T-helper 1 cell treated with Interleukin-12 subunit alpha and Interleukin-12 subunit beta and Interleukin-4 antibody, amounts not matched to agents 30 μg/mL and 1 μg/mL, for 36 hours (primary cell): ENCODE measurements around the gene TARP.
"Not testable (repeated sequence)": the region's sequence is repeated elsewhere in the genome, so short reads cannot be mapped to it uniquely, and the experiment has no call there.

Experiments used
- H3K27ac Mint-ChIP-seq: one replicate; pipeline ENCODE4 v1.8.0; 2021; ENCODE audit warnings: mild to moderate bottlenecking, mixed read lengths
- H3K27me3 Mint-ChIP-seq: one replicate; pipeline ENCODE4 v1.8.0; 2021; ENCODE audit warnings: low read depth, mixed read lengths
- H3K36me3 Mint-ChIP-seq: one replicate; pipeline ENCODE4 v1.8.0; 2021; ENCODE audit warnings: low read depth, mixed read lengths
- H3K4me1 Mint-ChIP-seq: one replicate; pipeline ENCODE4 v1.8.0; 2021; ENCODE audit warnings: low read depth, mixed read lengths
- H3K4me3 Mint-ChIP-seq: one replicate; pipeline ENCODE4 v1.8.0; 2021; ENCODE audit warnings: mild to moderate bottlenecking, moderate library complexity, mixed read lengths
- H3K9me3 Mint-ChIP-seq: one replicate; pipeline ENCODE4 v1.8.0; 2021; ENCODE audit warnings: mixed read lengths

Gene TARP

GRCh38 chr7:38262026-38262425, 11.4 kb downstream of the TARP start:
- H3K27me3 Mint-ChIP-seq, H3K27ac Mint-ChIP-seq, H3K4me1 Mint-ChIP-seq, H3K4me3 Mint-ChIP-seq, H3K36me3 Mint-ChIP-seq, H3K9me3 Mint-ChIP-seq: not testable (repeated sequence)

DNA sequence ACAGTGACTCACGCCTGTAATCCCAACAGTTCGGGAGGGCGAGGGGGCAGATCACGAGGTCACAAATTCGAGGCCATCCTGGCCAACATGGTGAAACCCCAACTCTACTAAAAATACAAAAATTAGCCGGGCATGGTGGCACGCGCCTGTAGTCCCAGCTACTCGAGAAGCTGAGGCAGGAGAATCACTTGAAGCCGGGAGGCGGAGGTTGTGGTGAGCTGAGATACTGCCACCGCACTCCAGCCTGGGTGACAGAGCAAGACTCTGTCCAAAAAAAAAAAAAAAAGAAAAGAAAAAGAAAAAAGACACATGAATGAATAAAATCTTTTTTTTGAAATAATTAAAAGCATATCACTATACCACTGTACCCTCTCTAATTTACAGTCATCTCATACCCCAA, 11.8 kb downstream of the TARP start:
- H3K27ac Mint-ChIP-seq, H3K4me1 Mint-ChIP-seq, H3K9me3 Mint-ChIP-seq, H3K27me3 Mint-ChIP-seq, H3K36me3 Mint-ChIP-seq, H3K4me3 Mint-ChIP-seq: not testable (repeated sequence)

GRCh38 chr7:38259157-38259556, 14.3 kb downstream of the TARP start:
- not testable (repeated sequence) for H3K27ac Mint-ChIP-seq

GRCh38 chr7:38257350-38257677, 16.1 kb downstream of the TARP start:
- Mint-ChIP-seq H3K36me3 (no peaks in the 10 kb centered on the region), H3K27ac (no peak overlapping the region), H3K4me3 (no peak overlapping the region), H3K27me3 (no peaks in the 10 kb centered on the region), H3K4me1 (no peaks in the 10 kb centered on the region), H3K9me3 (no peaks in the 10 kb centered on the region)

More at GRCh38 chr7:38259157-38259556, 14.3 kb downstream of the TARP start:
- H3K9me3 Mint-ChIP-seq, H3K4me3 Mint-ChIP-seq, H3K27me3 Mint-ChIP-seq, H3K4me1 Mint-ChIP-seq, H3K36me3 Mint-ChIP-seq: not testable (repeated sequence)

GRCh38 chr7:38249849-38250248, 23.6 kb downstream of the TARP start:
- not testable (repeated sequence) for H3K4me1 Mint-ChIP-seq, H3K27me3 Mint-ChIP-seq, H3K27ac Mint-ChIP-seq, H3K4me3 Mint-ChIP-seq, H3K9me3 Mint-ChIP-seq
- peaks cover 11% of the 10 kb centered on the region for H3K36me3 Mint-ChIP-seq

GRCh38 chr7:38248069-38248567, 25.3 kb downstream of the TARP start:
- Mint-ChIP-seq H3K4me3 (no peak overlapping the region), H3K27me3 (peaks cover 5% of the 10 kb centered on the region), H3K27ac (no peak overlapping the region)

GRCh38 chr7:38245409-38245977, 27.9 kb downstream of the TARP start:
- H3K27ac Mint-ChIP-seq = no peak overlapping the region
- peaks cover 5% of the 10 kb centered on the region for H3K27me3 Mint-ChIP-seq
- H3K4me3 Mint-ChIP-seq = no peak overlapping the region
- H3K36me3 Mint-ChIP-seq = peaks cover 11% of the 10 kb centered on the region
- no peaks in the 10 kb centered on the region for H3K9me3 Mint-ChIP-seq
- H3K4me1 Mint-ChIP-seq = peaks cover 9% of the 10 kb centered on the region

More at GRCh38 chr7:38248069-38248567, 25.3 kb downstream of the TARP start:
- Mint-ChIP-seq H3K4me1 (peaks cover 9% of the 10 kb centered on the region), H3K36me3 (peaks cover 11% of the 10 kb centered on the region), H3K9me3 (no peaks in the 10 kb centered on the region)

- H3K9me3 Mint-ChIP-seq = no peaks in the 10 kb centered on the region
- peaks cover 11% of the 10 kb centered on the region for H3K36me3 Mint-ChIP-seq
- H3K4me3 Mint-ChIP-seq = no peak overlapping the region
- no peak overlapping the region for H3K27ac Mint-ChIP-seq
- peaks cover 9% of the 10 kb centered on the region for H3K4me1 Mint-ChIP-seq
- H3K27me3 Mint-ChIP-seq = peaks cover 5% of the 10 kb centered on the region
These were observed 28.9 kb downstream of the TARP start for GRCh38 chr7:38244516-38244915.

DNA sequence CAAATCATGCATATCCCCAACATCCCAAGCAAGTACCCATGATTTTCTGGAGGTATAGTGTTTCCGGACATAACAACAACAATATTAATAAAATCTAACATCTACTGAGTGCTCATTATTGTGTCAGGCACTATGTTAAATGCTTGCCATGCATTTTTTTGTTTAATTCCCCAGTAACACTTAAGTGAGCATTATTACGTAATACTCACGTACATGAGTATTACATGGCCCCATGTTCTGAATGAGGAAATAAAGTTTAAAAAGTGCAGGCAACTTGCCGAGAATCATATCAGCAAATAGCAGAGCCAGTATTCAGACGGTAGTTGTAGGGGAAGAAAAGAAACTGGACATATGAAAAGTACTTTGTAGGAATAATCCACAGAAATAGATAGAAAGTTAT, 30.1 kb downstream of the TARP start:
- not testable (repeated sequence) for H3K4me3 Mint-ChIP-seq, H3K4me1 Mint-ChIP-seq, H3K9me3 Mint-ChIP-seq, H3K27ac Mint-ChIP-seq, H3K27me3 Mint-ChIP-seq, H3K36me3 Mint-ChIP-seq

- Mint-ChIP-seq H3K4me3 (no peak overlapping the region), H3K27ac (no peak overlapping the region), H3K36me3 (no peaks in the 10 kb centered on the region), H3K4me1 (peaks cover 3% of the 10 kb centered on the region), H3K27me3 (peaks cover 5% of the 10 kb centered on the region), H3K9me3 (no peaks in the 10 kb centered on the region)
These were observed 30.6 kb downstream of the TARP start for GRCh38 chr7:38242814-38243213.

DNA sequence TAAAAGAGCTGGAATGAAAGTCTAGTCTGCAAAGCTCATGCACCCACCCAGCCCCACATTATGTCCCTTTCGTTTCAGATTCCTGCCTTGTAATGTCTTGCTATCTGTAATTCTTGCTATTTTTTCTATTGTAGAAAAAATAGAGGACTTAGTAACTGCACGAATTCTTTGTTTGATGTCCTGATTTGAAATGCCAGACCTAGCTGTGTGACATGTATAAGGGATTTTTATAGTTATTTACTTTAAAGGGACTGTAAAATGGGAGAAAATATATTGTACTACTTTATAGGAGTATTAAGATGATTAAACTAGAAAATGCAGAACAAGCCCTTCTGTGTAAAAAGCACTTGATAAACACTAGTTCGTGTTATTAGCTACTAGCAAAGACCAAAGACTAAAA, 32.4 kb downstream of the TARP start:
- Mint-ChIP-seq H3K9me3 (no peaks in the 10 kb centered on the region), H3K4me3 (no peak overlapping the region), H3K27ac (no peak overlapping the region), H3K36me3 (no peaks in the 10 kb centered on the region), H3K27me3 (peaks cover 5% of the 10 kb centered on the region), H3K4me1 (peaks cover 7% of the 10 kb centered on the region)

DNA sequence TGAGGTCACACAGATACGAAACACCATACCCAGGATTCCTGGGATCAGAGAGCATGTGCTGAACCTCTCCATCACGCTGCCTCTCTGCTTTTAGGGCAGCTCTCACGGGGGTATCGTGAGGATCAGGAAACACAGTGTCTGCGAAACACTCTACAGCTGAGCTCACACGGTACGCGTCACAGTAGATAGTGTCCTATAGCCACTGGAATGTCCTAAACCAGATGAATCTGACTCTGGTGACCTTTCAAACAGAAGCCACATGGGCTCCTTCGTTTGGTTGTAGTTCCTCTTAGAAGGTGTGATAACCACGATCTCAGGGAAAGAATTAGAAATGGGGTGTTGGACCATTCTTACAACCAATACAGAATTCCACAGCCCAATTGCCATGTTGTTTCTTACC, 34.3 kb downstream of the TARP start:
- not testable (repeated sequence) for H3K36me3 Mint-ChIP-seq, H3K9me3 Mint-ChIP-seq, H3K27me3 Mint-ChIP-seq, H3K27ac Mint-ChIP-seq, H3K4me3 Mint-ChIP-seq
- peaks cover 13% of the 10 kb centered on the region for H3K4me1 Mint-ChIP-seq

- peaks cover 6% of the 10 kb centered on the region for H3K36me3 Mint-ChIP-seq
- H3K9me3 Mint-ChIP-seq = no peaks in the 10 kb centered on the region
- H3K4me3 Mint-ChIP-seq = no peak overlapping the region
- H3K27ac Mint-ChIP-seq = no peak overlapping the region
- no peaks in the 10 kb centered on the region for H3K27me3 Mint-ChIP-seq
- H3K4me1 Mint-ChIP-seq = peaks cover 41% of the 10 kb centered on the region
These were observed 37.8 kb downstream of the TARP start for GRCh38 chr7:38235606-38236005.

DNA sequence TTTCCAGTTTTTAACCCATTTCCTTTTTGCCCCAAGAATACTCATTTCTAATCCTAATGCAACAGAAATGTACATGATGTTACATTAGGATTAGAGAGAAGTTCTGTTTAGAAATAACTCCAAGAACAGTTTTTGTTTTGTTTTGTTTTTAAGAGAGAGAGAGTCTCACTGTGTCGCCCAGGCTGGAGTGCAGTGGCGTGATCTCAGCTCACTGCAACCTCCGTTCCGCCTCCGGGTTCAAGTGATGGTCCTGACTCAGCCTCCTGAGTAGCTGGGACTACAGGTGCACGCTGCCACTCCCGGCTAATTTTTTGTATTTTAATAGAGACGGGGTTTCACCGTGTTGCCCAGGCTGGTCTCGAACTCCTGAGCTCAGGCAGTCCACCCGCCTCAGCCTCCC, 38.7 kb downstream of the TARP start:
- H3K4me1 Mint-ChIP-seq = peaks cover 44% of the 10 kb centered on the region

GRCh38 chr7:38232502-38233366, 40.7 kb downstream of the TARP start:
- Mint-ChIP-seq H3K27ac (peak overlapping the region; percentile 89), H3K9me3 (no peaks in the 10 kb centered on the region), H3K27me3 (no peaks in the 10 kb centered on the region), H3K4me3 (peak overlapping the region; percentile 65), H3K4me1 (peaks cover 52% of the 10 kb centered on the region), H3K36me3 (peaks cover 17% of the 10 kb centered on the region)

More for the DNA sequence above, 38.7 kb downstream of the TARP start:
- H3K36me3 Mint-ChIP-seq = peaks cover 11% of the 10 kb centered on the region
- H3K4me3 Mint-ChIP-seq, H3K9me3 Mint-ChIP-seq, H3K27me3 Mint-ChIP-seq: not testable (repeated sequence)
- peak overlapping the region; percentile 49 for H3K27ac Mint-ChIP-seq
